Body of pancreas (tissue), 2 donors: ENCODE data around the gene CTNS. TPM values are rescaled to one million over a fixed set of nuclear protein-coding genes. Genes with fewer than 3 reads are reported as not detected.

Experiments
- total RNA-seq, 2 donors: library from RNA; depleted of rRNA; stranded (reverse); fragments of >200 nt; gene quantifications; one replicate each; pipeline ENCODE4 v1.1.0, GENCODE V29; 2016

The CTNS gene
- total RNA-seq, 2 donors from 2014 or later = 15.8 to 29.3 TPM

Other genes with a start within 250 kb of the CTNS start
- gene OR1E1, start 238.3 kb upstream of the CTNS start, total RNA-seq = not detected
- gene OR3A3, start 225.4 kb upstream of the CTNS start, total RNA-seq = not detected
- gene OR1E2, start 202.9 kb upstream of the CTNS start, total RNA-seq = not detected
- not detected for gene SPATA22, start 164.9 kb upstream of the CTNS start, total RNA-seq
- under 1 TPM; 0.66 to 0.78 TPM for gene ASPA, start 160.8 kb upstream of the CTNS start, total RNA-seq
- gene TRPV3, start 78.9 kb upstream of the CTNS start, total RNA-seq = under 1 TPM in 1 of 2 donors, not detected in 1; 0.33 TPM
- 1 to 10 TPM; 4.4 to 6.3 TPM for gene TRPV1, start 27.3 kb upstream of the CTNS start, total RNA-seq
- gene SHPK, start 510 bp upstream of the CTNS start, total RNA-seq = 10 to 100 TPM; 10.4 to 15.2 TPM
- gene TAX1BP3, start 31.8 kb downstream of the CTNS start, total RNA-seq = 10 to 100 TPM; 72.9 to 82.7 TPM
- 1 to 10 TPM; 5.9 to 8.3 TPM for gene EMC6, start 32.1 kb downstream of the CTNS start, total RNA-seq
- gene P2RX5, start 59.4 kb downstream of the CTNS start, total RNA-seq = under 1 TPM; 0.52 to 0.99 TPM
- gene HASPIN, start 87.1 kb downstream of the CTNS start, total RNA-seq = not detected
- gene ITGAE, start 164.4 kb downstream of the CTNS start, total RNA-seq = 10 to 100 TPM in 1 of 2 donors, 1 to 10 TPM in 1; 9.1 to 12.9 TPM
- gene NCBP3, start 209.5 kb downstream of the CTNS start, total RNA-seq = 10 to 100 TPM; 23.4 to 34.2 TPM